HEK293T (cell line): ENCODE data around the gene DNA2.

Source experiments
- ARNT ChIP-seq: fragments of 450-650 bp; IDR thresholded peaks from 2 replicates; pipeline ENCODE4 v1.6.1; 2017; ENCODE audit warnings: mild to moderate bottlenecking
- CTBP1 ChIP-seq: fragments of 450-650 bp; IDR thresholded peaks from 2 replicates; pipeline ENCODE4 v1.6.1; 2016; ENCODE audit warnings: borderline replicate concordance
- ELF4 ChIP-seq: fragments of 450-650 bp; IDR thresholded peaks from 2 replicates; pipeline ENCODE4 v1.6.1; 2017; ENCODE audit warnings: antibody characterized with exemption
- FOXA1 ChIP-seq: fragments of 450-650 bp; IDR thresholded peaks from 2 replicates; pipeline ENCODE4 v1.6.1; 2016; ENCODE audit warnings: mild to moderate bottlenecking
- FOXM1 ChIP-seq: fragments of 450-650 bp; IDR thresholded peaks from 2 replicates; pipeline ENCODE4 v1.6.1; 2017; ENCODE audit warnings: mild to moderate bottlenecking, borderline replicate concordance
- NFRKB ChIP-seq: fragments of 450-650 bp; IDR thresholded peaks from 2 replicates; pipeline ENCODE4 v1.6.1; 2016; ENCODE audit warnings: mild to moderate bottlenecking, moderate library complexity
- SUZ12 ChIP-seq: fragments of 450-650 bp; IDR thresholded peaks from 2 replicates; pipeline ENCODE4 v1.6.1; 2016; ENCODE audit warnings: mild to moderate bottlenecking
- TARDBP ChIP-seq: fragments of 450-650 bp; IDR thresholded peaks from 2 replicates; pipeline ENCODE4 v1.6.1; 2016

GRCh38 chr10:68471063-68471585 lies 649 bp downstream of the DNA2 start:
- TF ChIP-seq CTBP1 (no peak), ELF4 (no peak), ARNT (no peak), TARDBP (no peak), FOXM1 (no peak), NFRKB (no peak), FOXA1 (no peak), SUZ12 (no peak)
